Calu3 (cell line): ENCODE data around the gene HLCS. TPM values are rescaled to one million over a fixed set of nuclear protein-coding genes. Genes with fewer than 3 reads are reported as not detected.

ENCODE experiments used
- BruUV-seq: library from RNA; stranded (reverse); fragments of 400-500 nt; replicated peaks from 2 replicates; lab custom pipeline; 2021; lab: Mats Ljungman, UMichigan
- CTCF ChIA-PET: fragments of 300-600 bp; sonication (Branson Sonifier 250); formaldehyde crosslinking; loops from one replicate; lab custom pipeline; 2022; ENCODE audit warnings: antibody characterized with exemption; lab: Charles Lee
- DNase-seq: peaks from one replicate; pipeline ENCODE4 v3.0.0; 2022
- H3K27ac Mint-ChIP-seq: one replicate; pipeline ENCODE4 v1.8.0; 2022; ENCODE audit warnings: mixed read lengths; ENCODE audit not compliant: unreplicated experiment
- H3K27me3 Mint-ChIP-seq: one replicate; pipeline ENCODE4 v1.8.0; 2022; ENCODE audit warnings: mixed read lengths; ENCODE audit not compliant: unreplicated experiment
- H3K36me3 Mint-ChIP-seq: one replicate; pipeline ENCODE4 v1.8.0; 2022; ENCODE audit warnings: mild to moderate bottlenecking, moderate library complexity, mixed read lengths; ENCODE audit not compliant: insufficient read depth, unreplicated experiment
- H3K4me1 Mint-ChIP-seq: one replicate; pipeline ENCODE4 v1.8.0; 2022; ENCODE audit warnings: mild to moderate bottlenecking, low read depth, mixed read lengths; ENCODE audit not compliant: unreplicated experiment
- H3K4me3 Mint-ChIP-seq: one replicate; pipeline ENCODE4 v1.8.0; 2022; ENCODE audit warnings: mild to moderate bottlenecking, low read depth, moderate library complexity, mixed read lengths; ENCODE audit not compliant: unreplicated experiment
- H3K9me3 Mint-ChIP-seq: one replicate; pipeline ENCODE4 v1.8.0; 2022; ENCODE audit warnings: low read depth, mixed read lengths; ENCODE audit not compliant: unreplicated experiment
- intact Hi-C: fragments of 100-400 bp; cut with micrococcal nuclease; formaldehyde crosslinking; loops from one replicate; pipeline ENCODE4 v1.10.0; 2022; ENCODE audit not compliant: unreplicated experiment
- total RNA-seq: library from RNA; stranded (reverse); gene quantifications from 2 replicates; pipeline ENCODE4 v1.2.3, GENCODE V29; 2022
- TF ChIP-seq, protein P1 (sequence below): fragments of 200-600 bp; IDR thresholded peaks from one replicate; pipeline ENCODE4 v1.8.0; 2022; ENCODE audit warnings: antibody characterized with exemption; ENCODE audit not compliant: unreplicated experiment

Gene HLCS
- total RNA-seq, 1 experiment from 2014 or later: 18.4 TPM

DNA sequence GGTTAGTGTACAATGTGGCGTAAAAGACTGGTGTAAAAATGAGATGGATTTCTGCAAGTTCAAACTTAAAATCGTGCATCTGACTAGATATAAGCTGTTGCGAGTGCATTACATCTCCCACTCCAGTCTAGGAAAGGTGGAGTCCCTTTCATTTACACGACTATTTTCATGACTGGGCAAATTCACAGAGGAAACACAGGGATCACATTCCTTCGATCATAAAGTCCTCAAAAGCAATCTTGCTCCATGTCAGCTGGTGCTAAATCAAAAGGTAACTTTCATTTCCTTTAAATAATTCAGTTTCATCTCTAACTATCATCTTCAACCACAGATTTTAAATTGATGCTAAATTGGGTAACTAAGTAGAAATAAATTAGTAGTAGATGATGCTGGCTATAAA lies 100.0 kb downstream of the HLCS start:
- intact Hi-C loops: no loop called here
- no peak overlapping the region for H3K27ac Mint-ChIP-seq
- no peaks in the 10 kb centered on the region for H3K27me3 Mint-ChIP-seq
- peaks cover 20% of the 10 kb centered on the region for H3K4me1 Mint-ChIP-seq
- TF ChIP-seq, protein P1, sequence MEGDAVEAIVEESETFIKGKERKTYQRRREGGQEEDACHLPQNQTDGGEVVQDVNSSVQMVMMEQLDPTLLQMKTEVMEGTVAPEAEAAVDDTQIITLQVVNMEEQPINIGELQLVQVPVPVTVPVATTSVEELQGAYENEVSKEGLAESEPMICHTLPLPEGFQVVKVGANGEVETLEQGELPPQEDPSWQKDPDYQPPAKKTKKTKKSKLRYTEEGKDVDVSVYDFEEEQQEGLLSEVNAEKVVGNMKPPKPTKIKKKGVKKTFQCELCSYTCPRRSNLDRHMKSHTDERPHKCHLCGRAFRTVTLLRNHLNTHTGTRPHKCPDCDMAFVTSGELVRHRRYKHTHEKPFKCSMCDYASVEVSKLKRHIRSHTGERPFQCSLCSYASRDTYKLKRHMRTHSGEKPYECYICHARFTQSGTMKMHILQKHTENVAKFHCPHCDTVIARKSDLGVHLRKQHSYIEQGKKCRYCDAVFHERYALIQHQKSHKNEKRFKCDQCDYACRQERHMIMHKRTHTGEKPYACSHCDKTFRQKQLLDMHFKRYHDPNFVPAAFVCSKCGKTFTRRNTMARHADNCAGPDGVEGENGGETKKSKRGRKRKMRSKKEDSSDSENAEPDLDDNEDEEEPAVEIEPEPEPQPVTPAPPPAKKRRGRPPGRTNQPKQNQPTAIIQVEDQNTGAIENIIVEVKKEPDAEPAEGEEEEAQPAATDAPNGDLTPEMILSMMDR: no peak
- H3K9me3 Mint-ChIP-seq: no peaks in the 10 kb centered on the region
- no peaks in the 10 kb centered on the region for H3K36me3 Mint-ChIP-seq
- H3K4me3 Mint-ChIP-seq: no peak overlapping the region
- CTCF ChIA-PET: interaction anchor here (0.7 kb wide), 1 partner anchor 312 kb away, joined by 5 read pairs; no protein-coding TSS in a partner anchor
- BruUV-seq: no TSS peak
- DNase-seq: no peak

DNA sequence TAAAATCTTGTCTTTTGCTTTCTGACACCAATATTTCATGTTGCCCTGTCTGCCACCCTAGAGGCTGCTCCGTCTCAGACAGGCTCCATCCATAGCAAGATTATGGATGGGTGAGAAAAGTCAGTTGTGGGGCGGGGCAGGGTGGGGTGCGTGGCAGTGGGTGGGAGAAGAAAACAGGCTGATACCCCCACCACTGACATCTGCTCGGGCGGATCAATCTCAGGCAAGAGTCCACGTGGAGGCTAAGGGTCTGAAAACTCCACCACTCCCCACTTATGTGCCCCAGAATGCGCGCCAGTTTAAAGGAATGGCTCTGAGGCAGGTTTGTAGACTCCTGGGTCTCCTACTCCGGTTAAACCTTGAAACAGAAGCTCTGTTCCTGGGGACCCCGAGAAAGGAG lies 101.5 kb downstream of the HLCS start:
- no TSS peak for BruUV-seq
- no peaks in the 10 kb centered on the region for H3K27me3 Mint-ChIP-seq
- H3K27ac Mint-ChIP-seq: no peak overlapping the region
- H3K9me3 Mint-ChIP-seq: no peaks in the 10 kb centered on the region
- intact Hi-C loops: loop anchor here (5.0 kb wide), 1 partner anchor 42 kb away; no protein-coding TSS in a partner anchor
- CTCF ChIA-PET: no interaction called here
- peaks cover 25% of the 10 kb centered on the region for H3K4me1 Mint-ChIP-seq
- no peak overlapping the region for H3K4me3 Mint-ChIP-seq
- TF ChIP-seq, protein P1: no peak
- no peaks in the 10 kb centered on the region for H3K36me3 Mint-ChIP-seq
- no peak for DNase-seq

DNA sequence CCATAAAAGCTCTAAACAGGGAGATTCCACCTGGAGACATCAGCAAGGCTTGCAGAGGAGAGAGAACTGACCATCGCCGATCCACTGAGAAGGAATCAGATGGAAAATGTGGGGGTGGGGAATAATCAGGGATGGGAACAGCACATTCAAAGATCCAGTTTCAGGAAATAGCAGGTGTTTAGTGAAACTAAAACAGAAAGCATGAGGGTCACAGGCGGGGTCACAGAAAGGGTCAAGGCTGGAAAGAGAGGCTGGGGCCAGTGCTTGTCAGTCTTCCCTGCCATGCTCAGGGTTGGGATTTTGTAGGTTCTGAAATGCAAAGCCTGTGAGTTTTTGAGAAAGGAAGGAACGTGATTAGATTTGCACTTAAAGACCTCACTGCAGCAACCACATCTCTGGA lies 103.2 kb downstream of the HLCS start:
- no peaks in the 10 kb centered on the region for H3K36me3 Mint-ChIP-seq
- CTCF ChIA-PET: interaction anchor here (0.7 kb wide), 1 partner anchor 12 kb away, joined by 6 read pairs; no protein-coding TSS in a partner anchor
- TF ChIP-seq, protein P1: no peak
- no peak for DNase-seq
- peak overlapping the region; percentile 56 for H3K27ac Mint-ChIP-seq
- H3K9me3 Mint-ChIP-seq: no peaks in the 10 kb centered on the region
- H3K27me3 Mint-ChIP-seq: no peaks in the 10 kb centered on the region
- H3K4me1 Mint-ChIP-seq: peaks cover 25% of the 10 kb centered on the region
- H3K4me3 Mint-ChIP-seq: no peak overlapping the region
- intact Hi-C loops: loop anchor here (5.0 kb wide), 1 partner anchor 44 kb away; no protein-coding TSS in a partner anchor
- no TSS peak for BruUV-seq

DNA sequence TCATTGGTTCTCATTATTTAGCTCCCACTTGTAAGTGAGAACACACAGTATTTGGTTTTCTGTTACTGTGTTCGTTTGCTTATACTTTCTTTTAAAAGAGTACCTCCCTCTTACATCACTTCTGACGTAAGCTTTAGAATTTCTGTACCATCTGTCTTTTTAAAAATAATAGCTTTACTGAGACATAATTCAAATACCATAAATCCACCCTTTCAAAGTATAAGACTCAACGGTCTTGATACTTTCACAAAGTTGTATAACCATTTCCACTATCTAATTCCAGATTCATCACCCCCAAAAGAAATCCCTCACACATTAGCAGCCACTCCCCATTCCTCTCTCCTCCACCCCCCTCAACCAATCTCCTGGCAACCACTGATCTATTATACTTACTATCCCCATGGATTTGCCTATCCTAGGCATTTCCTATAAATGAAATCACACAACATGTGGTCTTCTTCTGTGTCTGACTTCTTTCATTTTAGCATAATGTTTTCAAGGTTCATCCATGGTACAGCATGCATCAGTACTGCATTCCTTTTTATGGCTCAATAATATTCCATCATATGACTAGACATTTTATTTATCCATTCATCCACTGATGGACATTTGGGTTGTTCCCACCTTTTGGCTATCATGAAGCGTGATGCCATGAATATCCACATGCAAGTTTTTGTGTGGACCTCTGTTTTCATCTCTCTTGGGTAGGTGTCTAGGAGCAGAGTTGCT lies 104.7 kb downstream of the HLCS start:
- intact Hi-C loops: loop anchor here (5.0 kb wide), 1 partner anchor 46 kb away; no protein-coding TSS in a partner anchor
- Mint-ChIP-seq H3K4me1 (peaks cover 25% of the 10 kb centered on the region), H3K4me3 (peak overlapping the region; percentile 5), H3K9me3 (no peaks in the 10 kb centered on the region), H3K36me3 (no peaks in the 10 kb centered on the region), H3K27me3 (no peaks in the 10 kb centered on the region), H3K27ac (peak overlapping the region; percentile 79)
- DNase-seq: no peak
- no TSS peak for BruUV-seq
- CTCF ChIA-PET: interaction anchor here (0.6 to 1.4 kb wide), 2 partner anchors 56 to 655 kb away, joined by 6 to 9 read pairs; no protein-coding TSS in a partner anchor
- TF ChIP-seq, protein P1: no peak
